Measurements from ENCODE around the gene FUOM.
"Not testable (repeated sequence)": the region's sequence is repeated elsewhere in the genome, so short reads cannot be mapped to it uniquely, and the experiment has no call there.

FUOM gene

GRCh38 chr10:133393401-133394063 is 35.7 kb upstream of the FUOM start:
- H3K4me1 ChIP-seq (ENCODE audit: insufficient read depth, insufficient read length): peaks cover 2% of the 10 kb centered on the region
- H3K36me3 ChIP-seq (ENCODE audit: insufficient read depth, insufficient read length, low read length): peaks cover 28% of the 10 kb centered on the region
- DNase-seq (ENCODE audit: low read depth, low spot score): no peak
- TF ChIP-seq YY1 (IDR thresholded peaks at IDR 0.05; ENCODE audit: insufficient read depth, insufficient read length) (no peak), ZNF274 (IDR thresholded peaks at IDR 0.05; ENCODE audit: low read depth, low read length) (no peak), SUZ12 (IDR thresholded peaks at IDR 0.05; ENCODE audit: extremely low read depth, insufficient read depth, insufficient read length) (no peak)
- H3K9ac ChIP-seq (ENCODE audit: insufficient read length, low read depth): no peak overlapping the region
- no peaks in the 10 kb centered on the region for H3K27me3 ChIP-seq (ENCODE audit: insufficient read depth, insufficient read length)
- H3K9me3 ChIP-seq (ENCODE audit: insufficient read depth, low read length): no peaks in the 10 kb centered on the region
- no peak overlapping the region for H3K4me3 ChIP-seq (ENCODE audit: insufficient read length, low read depth)

GRCh38 chr10:133391761-133392518 is 34.1 kb upstream of the FUOM start:
- TF ChIP-seq ZNF274 (IDR thresholded peaks at IDR 0.05; ENCODE audit: low read depth, low read length): no peak
- no peak for TF ChIP-seq YY1 (IDR thresholded peaks at IDR 0.05; ENCODE audit: insufficient read depth, insufficient read length)
- no peak for TF ChIP-seq SUZ12 (IDR thresholded peaks at IDR 0.05; ENCODE audit: extremely low read depth, insufficient read depth, insufficient read length)
- Histone ChIP-seq H3K4me1 (ENCODE audit: insufficient read depth, insufficient read length) (peaks cover 2% of the 10 kb centered on the region), H3K9ac (ENCODE audit: insufficient read length, low read depth) (peak overlapping the region; percentile 42)

DNA sequence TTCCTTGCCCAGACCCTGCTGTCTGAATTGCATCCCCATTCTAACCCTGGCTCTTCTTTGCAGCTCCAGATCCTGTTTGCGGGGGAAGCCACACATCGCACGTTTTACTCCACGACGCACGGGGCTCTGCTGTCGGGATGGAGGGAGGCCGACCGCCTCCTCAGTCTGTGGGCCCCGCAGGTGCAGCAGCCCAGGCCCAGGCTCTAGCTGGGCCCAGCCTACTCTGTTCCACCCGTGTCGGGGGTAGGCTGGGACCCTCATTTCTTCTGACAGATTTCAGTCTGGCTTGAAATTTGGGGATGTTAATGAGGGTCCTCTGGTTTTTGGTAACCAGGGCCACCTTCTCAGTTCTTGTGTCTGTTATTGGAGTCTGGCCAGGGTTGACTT is 33.4 kb upstream of the FUOM start:
- peaks cover 10% of the 10 kb centered on the region for H3K36me3 ChIP-seq (ENCODE audit: insufficient read depth, insufficient read length, low read length)
- no peak for DNase-seq (ENCODE audit: low read depth, low spot score)
- peaks cover 2% of the 10 kb centered on the region for H3K4me1 ChIP-seq (ENCODE audit: insufficient read depth, insufficient read length)
- H3K9me3 ChIP-seq (ENCODE audit: insufficient read depth, low read length): no peaks in the 10 kb centered on the region
- H3K9ac ChIP-seq (ENCODE audit: insufficient read length, low read depth): no peak overlapping the region
- no peaks in the 10 kb centered on the region for H3K27me3 ChIP-seq (ENCODE audit: insufficient read depth, insufficient read length)
- no peak overlapping the region for H3K4me3 ChIP-seq (ENCODE audit: insufficient read length, low read depth)
- TF ChIP-seq ZNF274 (IDR thresholded peaks at IDR 0.05; ENCODE audit: low read depth, low read length) (no peak), YY1 (IDR thresholded peaks at IDR 0.05; ENCODE audit: insufficient read depth, insufficient read length) (no peak), SUZ12 (IDR thresholded peaks at IDR 0.05; ENCODE audit: extremely low read depth, insufficient read depth, insufficient read length) (no peak)

More at GRCh38 chr10:133391761-133392518, 34.1 kb upstream of the FUOM start:
- H3K27me3 ChIP-seq (ENCODE audit: insufficient read depth, insufficient read length): no peaks in the 10 kb centered on the region
- peaks cover 16% of the 10 kb centered on the region for H3K36me3 ChIP-seq (ENCODE audit: insufficient read depth, insufficient read length, low read length)
- no peaks in the 10 kb centered on the region for H3K9me3 ChIP-seq (ENCODE audit: insufficient read depth, low read length)
- H3K4me3 ChIP-seq (ENCODE audit: insufficient read length, low read depth): no peak overlapping the region
- DNase-seq (ENCODE audit: low read depth, low spot score): no peak

GRCh38 chr10:133390597-133391248 is 32.9 kb upstream of the FUOM start:
- no peaks in the 10 kb centered on the region for H3K9me3 ChIP-seq (ENCODE audit: insufficient read depth, low read length)
- H3K36me3 ChIP-seq (ENCODE audit: insufficient read depth, insufficient read length, low read length): peaks cover 5% of the 10 kb centered on the region
- TF ChIP-seq ZNF274 (IDR thresholded peaks at IDR 0.05; ENCODE audit: low read depth, low read length) (no peak), SUZ12 (IDR thresholded peaks at IDR 0.05; ENCODE audit: extremely low read depth, insufficient read depth, insufficient read length) (no peak), YY1 (IDR thresholded peaks at IDR 0.05; ENCODE audit: insufficient read depth, insufficient read length) (no peak)
- H3K4me1 ChIP-seq (ENCODE audit: insufficient read depth, insufficient read length): peaks cover 2% of the 10 kb centered on the region
- no peaks in the 10 kb centered on the region for H3K27me3 ChIP-seq (ENCODE audit: insufficient read depth, insufficient read length)
- no peak overlapping the region for H3K9ac ChIP-seq (ENCODE audit: insufficient read length, low read depth)
- DNase-seq (ENCODE audit: low read depth, low spot score): no peak
- no peak overlapping the region for H3K4me3 ChIP-seq (ENCODE audit: insufficient read length, low read depth)

GRCh38 chr10:133388973-133389818 is 31.4 kb upstream of the FUOM start:
- Histone ChIP-seq H3K9ac (ENCODE audit: insufficient read length, low read depth) (no peak overlapping the region), H3K4me1 (ENCODE audit: insufficient read depth, insufficient read length) (peaks cover 2% of the 10 kb centered on the region), H3K27me3 (ENCODE audit: insufficient read depth, insufficient read length) (no peaks in the 10 kb centered on the region), H3K9me3 (ENCODE audit: insufficient read depth, low read length) (no peaks in the 10 kb centered on the region), H3K36me3 (ENCODE audit: insufficient read depth, insufficient read length, low read length) (no peaks in the 10 kb centered on the region), H3K4me3 (ENCODE audit: insufficient read length, low read depth) (no peak overlapping the region)
- no peak for DNase-seq (ENCODE audit: low read depth, low spot score)
- TF ChIP-seq YY1 (IDR thresholded peaks at IDR 0.05; ENCODE audit: insufficient read depth, insufficient read length) (no peak), ZNF274 (IDR thresholded peaks at IDR 0.05; ENCODE audit: low read depth, low read length) (no peak), SUZ12 (IDR thresholded peaks at IDR 0.05; ENCODE audit: extremely low read depth, insufficient read depth, insufficient read length) (no peak)

GRCh38 chr10:133388236-133388972 is 30.6 kb upstream of the FUOM start:
- TF ChIP-seq YY1 (IDR thresholded peaks at IDR 0.05; ENCODE audit: insufficient read depth, insufficient read length) (no peak), SUZ12 (IDR thresholded peaks at IDR 0.05; ENCODE audit: extremely low read depth, insufficient read depth, insufficient read length) (no peak), ZNF274 (IDR thresholded peaks at IDR 0.05; ENCODE audit: low read depth, low read length) (no peak)
- Histone ChIP-seq H3K9ac (ENCODE audit: insufficient read length, low read depth) (no peak overlapping the region), H3K4me1 (ENCODE audit: insufficient read depth, insufficient read length) (peaks cover 2% of the 10 kb centered on the region), H3K27me3 (ENCODE audit: insufficient read depth, insufficient read length) (no peaks in the 10 kb centered on the region), H3K4me3 (ENCODE audit: insufficient read length, low read depth) (no peak overlapping the region), H3K36me3 (ENCODE audit: insufficient read depth, insufficient read length, low read length) (peaks cover 4% of the 10 kb centered on the region), H3K9me3 (ENCODE audit: insufficient read depth, low read length) (no peaks in the 10 kb centered on the region)
- no peak for DNase-seq (ENCODE audit: low read depth, low spot score)

DNA sequence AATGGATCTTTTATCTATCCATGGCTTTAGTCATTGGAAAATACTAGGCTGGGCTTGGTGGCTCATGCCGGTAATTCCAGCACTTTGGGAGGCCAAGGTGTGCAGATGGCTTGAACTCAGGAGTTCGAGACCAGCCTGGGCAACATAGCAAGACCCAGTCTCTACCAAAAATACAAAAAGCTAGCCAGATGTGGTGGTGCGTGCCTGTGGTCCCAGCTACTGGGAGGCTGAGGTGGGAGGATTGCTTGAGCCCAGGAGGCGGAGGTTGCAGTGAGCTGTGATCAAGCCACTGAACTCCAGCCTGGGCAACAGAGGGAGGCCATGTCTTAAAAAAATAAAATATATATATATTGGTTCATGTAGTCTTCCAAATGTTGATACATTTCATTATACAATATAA is 29.1 kb upstream of the FUOM start:
- not testable (repeated sequence) for H3K9me3 ChIP-seq (ENCODE audit: insufficient read depth, low read length); H3K4me3 ChIP-seq (ENCODE audit: insufficient read length, low read depth); H3K36me3 ChIP-seq (ENCODE audit: insufficient read depth, insufficient read length, low read length); H3K9ac ChIP-seq (ENCODE audit: insufficient read length, low read depth); H3K4me1 ChIP-seq (ENCODE audit: insufficient read depth, insufficient read length); H3K27me3 ChIP-seq (ENCODE audit: insufficient read depth, insufficient read length); DNase-seq (ENCODE audit: low read depth, low spot score)
